ENCODE data around the gene CTNND2. TPM values are rescaled to one million over a fixed set of nuclear protein-coding genes. Genes with fewer than 3 reads are reported as not detected.

Gene CTNND2
- polyA plus RNA-seq, 1 of the 3 experiments (the other 2 are of a cell fraction) = not detected

- Histone ChIP-seq H3K27me3 (ENCODE audit: insufficient read depth) (no peaks in the 10 kb centered on the region), H3K79me2 (ENCODE audit: insufficient read depth) (no peaks in the 10 kb centered on the region), H3K4me2 (no peak overlapping the region), H4K20me1 (ENCODE audit: insufficient read depth) (no peaks in the 10 kb centered on the region), H2AFZ (ENCODE audit: low read depth) (no peak overlapping the region), H3K36me3 (replicated peaks in 1 of 2; ENCODE audit: control insufficient read depth in 1 of 2, insufficient read depth in 2 of 2, low read length in 1 of 2) (no peaks in the 10 kb centered on the region), H3K4me1 (ENCODE audit: control insufficient read depth in 1 of 2, insufficient read depth in 2 of 2, low read depth in 1 of 2, low read length in 1 of 2) (no peaks in the 10 kb centered on the region), H3K9me3 (no peaks in the 10 kb centered on the region), H3K9me2 (no peaks in the 10 kb centered on the region), H3K27ac (ENCODE audit: low read depth in 2 of 2, low read length in 1 of 2) (no peak overlapping the region), H3K4me3 (ENCODE audit: low read depth in 2 of 2, low read length in 1 of 2) (no peak overlapping the region), H3K9ac (no peak overlapping the region), H3F3A (replicated peaks; ENCODE audit: insufficient read depth) (no peaks in the 10 kb centered on the region)
- no peak for DNase-seq
- no peak for TF ChIP-seq EZH2phosphoT487 (IDR thresholded peaks at IDR 0.05; ENCODE audit: borderline replicate concordance, low read depth)
- no peak for TF ChIP-seq NFIC (IDR thresholded peaks at IDR 0.05; ENCODE audit: borderline replicate concordance)
- no peak for TF ChIP-seq RCOR1 (IDR thresholded peaks at IDR 0.05; ENCODE audit: low read length)
- TF ChIP-seq RAD21 (IDR thresholded peaks at IDR 0.05; ENCODE audit: low read length) = no peak
- TF ChIP-seq GATA2 (CRISPR knock-in tag; IDR thresholded peaks at IDR 0.05) = no peak
- no peak for TF ChIP-seq EP300 (IDR thresholded peaks at IDR 0.05; ENCODE audit: borderline replicate concordance in 1 of 2, low read depth in 1 of 2, low read length in 1 of 2)
- TF ChIP-seq, protein P1, sequence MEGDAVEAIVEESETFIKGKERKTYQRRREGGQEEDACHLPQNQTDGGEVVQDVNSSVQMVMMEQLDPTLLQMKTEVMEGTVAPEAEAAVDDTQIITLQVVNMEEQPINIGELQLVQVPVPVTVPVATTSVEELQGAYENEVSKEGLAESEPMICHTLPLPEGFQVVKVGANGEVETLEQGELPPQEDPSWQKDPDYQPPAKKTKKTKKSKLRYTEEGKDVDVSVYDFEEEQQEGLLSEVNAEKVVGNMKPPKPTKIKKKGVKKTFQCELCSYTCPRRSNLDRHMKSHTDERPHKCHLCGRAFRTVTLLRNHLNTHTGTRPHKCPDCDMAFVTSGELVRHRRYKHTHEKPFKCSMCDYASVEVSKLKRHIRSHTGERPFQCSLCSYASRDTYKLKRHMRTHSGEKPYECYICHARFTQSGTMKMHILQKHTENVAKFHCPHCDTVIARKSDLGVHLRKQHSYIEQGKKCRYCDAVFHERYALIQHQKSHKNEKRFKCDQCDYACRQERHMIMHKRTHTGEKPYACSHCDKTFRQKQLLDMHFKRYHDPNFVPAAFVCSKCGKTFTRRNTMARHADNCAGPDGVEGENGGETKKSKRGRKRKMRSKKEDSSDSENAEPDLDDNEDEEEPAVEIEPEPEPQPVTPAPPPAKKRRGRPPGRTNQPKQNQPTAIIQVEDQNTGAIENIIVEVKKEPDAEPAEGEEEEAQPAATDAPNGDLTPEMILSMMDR (IDR thresholded peaks at IDR 0.05) = no peak
- no peak for TF ChIP-seq SIN3A (IDR thresholded peaks at IDR 0.05; ENCODE audit: borderline replicate concordance, low read depth, low read length)
- no peak for TF ChIP-seq REST (IDR thresholded peaks at IDR 0.05; ENCODE audit: low read depth, low read length)
- TF ChIP-seq USF1 (IDR thresholded peaks at IDR 0.05; ENCODE audit: borderline replicate concordance, low read depth) = no peak
- TF ChIP-seq NRF1 (IDR thresholded peaks at IDR 0.05; ENCODE audit: low read depth, low read length) = no peak
- no peak for TF ChIP-seq FOXJ3 (CRISPR knock-in tag; IDR thresholded peaks at IDR 0.05)
- no peak for TF ChIP-seq POLR2AphosphoS5 (IDR thresholded peaks at IDR 0.05; ENCODE audit: low read depth, low read length)
- no peak for TF ChIP-seq TCF12 (IDR thresholded peaks at IDR 0.05)
- no peak for TF ChIP-seq MXI1 (IDR thresholded peaks at IDR 0.05; ENCODE audit: low read depth, low read length)
- TF ChIP-seq TEAD4 (IDR thresholded peaks at IDR 0.05; ENCODE audit: borderline replicate concordance, insufficient read depth) = no peak
- TF ChIP-seq, protein P2, sequence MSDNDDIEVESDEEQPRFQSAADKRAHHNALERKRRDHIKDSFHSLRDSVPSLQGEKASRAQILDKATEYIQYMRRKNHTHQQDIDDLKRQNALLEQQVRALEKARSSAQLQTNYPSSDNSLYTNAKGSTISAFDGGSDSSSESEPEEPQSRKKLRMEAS (IDR thresholded peaks at IDR 0.05; ENCODE audit: low read depth) = no peak
- TF ChIP-seq ELF1 (IDR thresholded peaks at IDR 0.05) = no peak
- TF ChIP-seq, protein P3, sequence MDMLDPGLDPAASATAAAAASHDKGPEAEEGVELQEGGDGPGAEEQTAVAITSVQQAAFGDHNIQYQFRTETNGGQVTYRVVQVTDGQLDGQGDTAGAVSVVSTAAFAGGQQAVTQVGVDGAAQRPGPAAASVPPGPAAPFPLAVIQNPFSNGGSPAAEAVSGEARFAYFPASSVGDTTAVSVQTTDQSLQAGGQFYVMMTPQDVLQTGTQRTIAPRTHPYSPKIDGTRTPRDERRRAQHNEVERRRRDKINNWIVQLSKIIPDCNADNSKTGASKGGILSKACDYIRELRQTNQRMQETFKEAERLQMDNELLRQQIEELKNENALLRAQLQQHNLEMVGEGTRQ (IDR thresholded peaks at IDR 0.05; ENCODE audit: borderline replicate concordance, low read depth, low read length) = no peak
- no peak for TF ChIP-seq FOSL2 (IDR thresholded peaks at IDR 0.05; ENCODE audit: borderline replicate concordance, low read depth)
- ChIA-PET POLR2A (no interaction called here), CTCF (interaction anchor here (2.4 kb wide), 1 partner anchor 448 kb away, joined by 7 read pairs; no protein-coding TSS in a partner anchor)
- WGBS (ENCODE audit: low lambda C conversion rate) = 12% methylated on average over 2 of the region's 3 CpGs
Measured at GRCh38 chr5:11143456-11144267, 760.6 kb downstream of the CTNND2 start.

Data from SK-N-SH (cell line).